ENCODE measurements around the gene CRCP.

DNA sequence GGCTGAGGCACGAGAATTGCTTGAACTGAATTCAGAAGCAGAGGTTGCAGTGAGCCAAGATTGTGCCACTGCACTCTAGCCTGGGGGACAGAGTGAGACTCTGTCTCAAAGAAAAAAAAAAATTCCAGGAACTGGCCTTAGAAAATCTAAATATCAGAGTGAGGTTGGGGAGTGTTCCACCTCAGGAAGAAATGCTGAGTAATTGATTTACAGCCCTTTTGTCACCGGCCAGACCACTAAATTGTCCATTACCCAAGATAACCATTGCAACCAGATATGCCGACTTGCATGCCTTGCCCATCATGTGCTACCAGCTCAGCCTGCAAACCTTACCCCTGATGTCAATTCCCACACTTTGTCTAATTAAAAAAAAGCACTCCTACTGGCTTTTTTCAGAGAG is 42.4 kb downstream of the CRCP start:
- no peak for TF ChIP-seq CTCF (IDR thresholded peaks at IDR 0.05; ENCODE audit: low read depth, low read length)
- TF ChIP-seq POLR2A (IDR thresholded peaks at IDR 0.05; ENCODE audit: extremely low read depth, insufficient read length) = no peak
- no peak for TF ChIP-seq MYC (IDR thresholded peaks at IDR 0.05; ENCODE audit: low read depth, low read length)
- no peak for TF ChIP-seq MAX (IDR thresholded peaks at IDR 0.05; ENCODE audit: low read depth, low read length)

Measured in NB4 (cell line).